IPS DF 6.9 (cell line): ENCODE results near the gene SLFN12.
"Not testable (repeated sequence)": the region's sequence is repeated elsewhere in the genome, so short reads cannot be mapped to it uniquely, and the experiment has no call there.

Experiments used
- DNase-seq: peaks from one replicate; pipeline ENCODE4 v3.0.0-alpha.2; 2013; ENCODE audit warnings: low read depth, low spot score
- H3K27ac ChIP-seq: one replicate; pipeline ENCODE4 v1.5.1; 2013; ENCODE audit warnings: low read length, control low read depth
- H3K27me3 ChIP-seq: 2 replicates; pipeline ENCODE4 v1.6.1; 2013; ENCODE audit warnings: mild to moderate bottlenecking, low read length; ENCODE audit not compliant: control insufficient read depth, insufficient read depth
- H3K36me3 ChIP-seq: 2 replicates; pipeline ENCODE4 v1.6.1; 2013; ENCODE audit warnings: low read length; ENCODE audit not compliant: control insufficient read depth, insufficient read depth
- H3K4me1 ChIP-seq: 2 replicates; pipeline ENCODE4 v1.6.1; 2013; ENCODE audit warnings: low read length; ENCODE audit not compliant: control insufficient read depth, insufficient read depth
- H3K4me3 ChIP-seq: 2 replicates; pipeline ENCODE4 v1.5.1; 2013; ENCODE audit warnings: mild to moderate bottlenecking, low read length
- H3K9me3 ChIP-seq: 2 replicates; pipeline ENCODE4 v1.6.1; 2013; ENCODE audit warnings: low read length, inconsistent platforms; ENCODE audit not compliant: control insufficient read depth, insufficient read depth
- WGBS: extraction: QIAGEN DNeasy Blood & Tissue Kit; methylation state at CpG from one replicate; pipeline ENCODE4 v1.1.7; 2013; ENCODE audit warnings: mixed read lengths, missing lambda C conversion rate; ENCODE audit not compliant: insufficient read length, insufficient coverage; 5-methylcytosine and 5-hydroxymethylcytosine counted together

SLFN12 gene

DNA sequence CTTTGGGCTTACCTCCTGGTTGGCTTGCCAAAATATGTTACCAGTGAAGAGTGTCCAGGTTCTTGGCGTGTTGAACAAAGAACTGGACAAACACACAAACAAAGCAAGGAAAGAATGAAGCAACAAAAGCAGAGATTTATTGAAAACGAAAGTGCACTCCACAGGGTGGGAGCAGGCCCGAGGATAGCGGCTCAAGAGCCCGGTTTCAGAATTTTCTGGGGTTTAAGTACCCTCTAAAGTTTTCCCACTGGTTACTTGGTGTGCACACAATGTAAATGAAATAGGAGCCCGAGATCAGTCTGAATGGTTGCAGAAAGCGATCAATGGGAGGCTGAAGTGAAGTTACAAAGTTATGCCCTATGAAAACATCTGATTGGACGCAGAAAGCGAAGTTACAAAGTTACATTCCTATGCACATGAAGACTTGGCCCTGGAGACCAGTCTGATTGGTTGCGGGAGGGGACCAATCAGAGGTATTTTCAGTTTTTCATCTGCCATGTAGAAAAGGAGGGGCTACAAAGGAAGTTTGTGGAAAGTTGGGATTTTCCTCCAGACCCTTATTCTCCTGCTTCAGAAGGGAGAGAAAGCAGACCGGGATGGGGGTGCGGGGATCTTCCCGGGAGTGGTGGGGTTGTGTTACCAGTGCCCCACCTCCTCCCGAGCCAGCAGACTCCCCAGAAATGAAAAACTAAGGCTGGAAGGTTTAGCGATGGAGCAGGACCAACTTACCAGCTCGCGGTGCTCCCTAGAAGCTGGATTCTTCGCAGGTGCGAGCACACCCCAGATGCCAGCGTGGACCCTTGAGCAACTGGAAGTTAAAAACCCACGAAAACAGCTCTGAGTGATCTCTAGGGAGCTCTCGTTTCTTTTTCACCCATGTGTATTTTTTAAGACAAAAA lies at the start of gene SLFN12:
SLFN12 (minus strand) TSS at position 325 of the 899 bp plus-strand sequence. CDS start 9,472 bp downstream, outside the sequence.
- Histone ChIP-seq H3K9me3 (no peaks in the 10 kb centered on the region), H3K4me1 (peaks cover 1% of the 10 kb centered on the region; the same call in 1 of the 2 replicates), H3K4me3 (peak within 1 kb of the TSS; percentile 46; the same call in 1 of the 2 replicates), H3K27ac (no peak within 1 kb of the TSS), H3K27me3 (peaks cover 6% of the 10 kb centered on the region; the same call in 1 of the 2 replicates), H3K36me3 (no peaks in the 10 kb centered on the region; the same call in 1 of the 2 replicates)
- WGBS: no CpG with 5 or more reads among the region's 22 CpGs
- DNase-seq: peak; percentile 68

DNA sequence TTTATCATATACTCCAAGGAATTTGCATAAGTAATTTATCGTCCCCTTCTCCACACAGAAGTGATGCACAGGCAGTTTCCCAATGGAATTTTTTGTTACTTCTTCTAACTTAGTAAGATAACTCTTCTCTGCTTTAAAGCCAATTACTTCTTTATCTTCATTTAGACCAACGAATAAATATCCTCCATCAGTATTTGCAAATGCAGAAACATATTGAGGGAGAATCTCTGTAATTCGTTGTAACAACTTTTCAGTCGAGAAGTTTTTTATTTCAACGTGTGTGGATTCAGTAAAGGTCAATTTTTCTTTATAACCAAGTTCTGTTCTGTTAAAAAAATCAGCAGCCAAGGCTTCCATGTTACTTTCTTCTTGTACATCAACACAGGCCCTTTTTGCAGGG lies 47.0 kb upstream of the SLFN12 start:
- no peak overlapping the region for H3K4me3 ChIP-seq
- no peak overlapping the region for H3K27ac ChIP-seq
- no CpG with 5 or more reads among the region's 5 CpGs for WGBS
- H3K27me3 ChIP-seq: peaks cover under 1% of the 10 kb centered on the region; the same call in 1 of the 2 replicates
- no peaks in the 10 kb centered on the region for H3K9me3 ChIP-seq
- DNase-seq: no peak
- no peaks in the 10 kb centered on the region for H3K36me3 ChIP-seq
- H3K4me1 ChIP-seq: no peaks in the 10 kb centered on the region

DNA sequence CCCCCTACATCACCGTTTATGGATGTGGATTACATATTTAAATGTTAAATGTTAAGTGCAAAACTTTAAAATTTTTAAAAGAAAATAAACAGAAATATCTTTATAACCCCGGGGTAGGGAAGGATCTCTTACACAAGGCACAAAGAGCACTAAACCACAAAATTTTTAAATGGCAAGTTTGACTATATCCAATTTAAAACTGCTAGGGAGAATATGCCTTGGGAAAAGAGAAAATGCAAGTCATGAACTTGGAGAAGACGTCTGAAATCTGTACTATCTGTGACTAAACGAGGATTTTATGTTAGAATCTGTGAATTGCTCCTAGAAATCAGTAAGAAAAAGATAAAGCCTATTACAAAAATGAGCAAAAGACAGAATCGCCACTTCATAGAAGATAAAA lies 44.9 kb upstream of the SLFN12 start:
- no peaks in the 10 kb centered on the region for H3K36me3 ChIP-seq
- H3K4me1 ChIP-seq: no peaks in the 10 kb centered on the region
- no peaks in the 10 kb centered on the region; the same call in 1 of the 2 replicates for H3K27me3 ChIP-seq
- no peaks in the 10 kb centered on the region for H3K9me3 ChIP-seq
- DNase-seq: no peak
- WGBS: no CpG with 5 or more reads among the region's 5 CpGs
- H3K4me3 ChIP-seq: no peak overlapping the region
- H3K27ac ChIP-seq: no peak overlapping the region

DNA sequence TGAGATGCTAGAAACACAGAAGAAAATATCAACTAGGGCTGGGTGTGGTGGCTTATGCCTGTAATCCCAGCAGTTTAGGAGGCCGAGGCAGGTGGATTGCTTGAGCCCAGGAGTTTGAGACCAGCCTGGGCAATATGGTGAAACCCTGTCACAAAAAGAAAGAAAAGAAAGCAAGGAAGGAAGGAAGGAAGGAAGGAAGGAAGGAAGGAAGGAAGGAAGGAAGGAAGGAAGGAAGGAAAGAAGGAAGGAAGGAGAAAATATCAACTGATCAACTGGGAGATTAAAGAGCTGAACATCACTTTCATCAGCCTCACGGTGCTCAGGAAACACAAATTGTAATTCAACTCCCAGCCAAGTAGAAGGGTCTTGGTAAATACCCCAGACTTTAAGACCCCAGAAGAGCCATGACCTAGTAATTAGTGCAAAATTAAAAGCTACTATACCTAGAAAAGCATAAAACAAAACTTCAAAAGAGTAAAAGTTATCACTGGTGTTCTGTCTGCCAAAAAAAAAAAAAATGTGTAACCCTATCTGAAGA lies 44.1 kb upstream of the SLFN12 start:
- WGBS: no CpG with 5 or more reads among the region's 2 CpGs
- Histone ChIP-seq H3K36me3 (no peaks in the 10 kb centered on the region), H3K27me3 (no peaks in the 10 kb centered on the region; the same call in 1 of the 2 replicates), H3K4me3 (no peak overlapping the region), H3K9me3 (no peaks in the 10 kb centered on the region), H3K27ac (no peak overlapping the region), H3K4me1 (no peaks in the 10 kb centered on the region)
- DNase-seq: no peak

DNA sequence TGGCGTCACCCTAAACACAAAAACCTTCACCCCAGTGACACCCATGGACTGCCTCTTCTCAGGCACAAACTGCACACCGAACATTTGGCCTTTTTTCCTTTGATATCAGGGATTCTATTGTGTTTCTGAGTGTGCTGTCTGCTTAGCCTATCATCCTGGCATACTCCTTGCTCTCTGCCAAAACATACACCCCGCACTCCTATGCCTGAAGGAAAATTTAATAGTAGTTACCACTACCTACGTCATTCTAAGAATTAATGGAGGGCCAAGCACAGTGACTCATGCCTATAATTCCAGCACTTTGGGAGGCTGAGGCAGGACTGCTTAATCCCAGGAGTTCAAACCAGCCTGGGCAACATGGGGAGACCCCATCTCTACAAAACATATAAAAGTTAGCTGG lies 36.2 kb upstream of the SLFN12 start:
- H3K27ac ChIP-seq: no peak overlapping the region
- no peak for DNase-seq
- WGBS: no CpG with 5 or more reads among the region's 4 CpGs
- no peaks in the 10 kb centered on the region; the same call in 1 of the 2 replicates for H3K9me3 ChIP-seq
- no peaks in the 10 kb centered on the region for H3K36me3 ChIP-seq
- H3K4me1 ChIP-seq: no peaks in the 10 kb centered on the region
- H3K27me3 ChIP-seq: no peaks in the 10 kb centered on the region
- no peak overlapping the region for H3K4me3 ChIP-seq

DNA sequence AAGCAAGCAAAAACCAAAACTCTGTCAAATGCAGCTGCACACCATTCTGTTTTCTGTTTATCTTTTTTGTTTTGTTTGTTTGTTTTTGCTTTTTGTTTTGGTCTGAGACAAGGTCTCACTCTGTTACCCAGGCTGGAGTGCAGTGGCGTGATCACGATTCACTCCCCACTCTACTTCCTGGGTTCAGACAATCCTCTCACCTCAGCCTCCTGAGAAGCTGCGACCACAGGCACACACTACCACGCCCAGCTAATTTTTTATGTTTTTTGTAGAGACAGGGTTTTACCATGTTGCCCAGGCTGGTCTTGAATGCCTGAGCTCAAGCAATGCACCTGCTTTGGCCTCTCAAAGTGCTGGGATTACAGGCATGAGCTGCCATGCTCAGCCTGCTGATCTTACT lies 35.5 kb upstream of the SLFN12 start:
- no peaks in the 10 kb centered on the region; the same call in 1 of the 2 replicates for H3K9me3 ChIP-seq
- no peaks in the 10 kb centered on the region for H3K27me3 ChIP-seq
- no CpG with 5 or more reads among the region's 4 CpGs for WGBS
- no peaks in the 10 kb centered on the region for H3K36me3 ChIP-seq
- no peak overlapping the region for H3K4me3 ChIP-seq
- H3K27ac ChIP-seq: no peak overlapping the region
- H3K4me1 ChIP-seq: no peaks in the 10 kb centered on the region
- no peak for DNase-seq

DNA sequence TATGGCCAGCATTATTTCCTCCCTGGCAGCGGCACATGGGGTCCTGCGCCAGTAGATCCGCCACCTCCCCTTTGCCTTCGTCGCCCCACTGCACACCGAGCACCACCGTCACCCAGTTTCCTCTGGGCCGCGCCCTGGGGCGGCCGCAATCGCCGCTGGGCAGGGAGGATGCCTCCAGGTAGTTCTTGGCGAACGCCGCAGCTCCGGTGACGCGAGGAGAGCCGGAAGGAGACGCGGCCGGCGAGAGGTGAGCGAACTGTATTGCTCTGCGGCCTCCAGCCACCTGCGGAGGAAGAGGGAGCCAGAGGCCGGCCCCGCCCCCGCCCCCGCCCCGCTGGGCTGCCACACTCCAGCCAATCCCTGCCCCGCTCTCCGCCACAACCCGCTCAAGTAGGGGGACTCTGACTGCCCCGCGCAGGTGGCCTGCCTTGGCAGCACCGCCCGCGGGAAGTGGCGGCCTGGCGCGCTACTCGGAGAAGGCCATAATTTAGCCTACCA lies 28.1 kb upstream of the SLFN12 start:
- DNase-seq: peak; percentile 45
- Histone ChIP-seq H3K9me3 (no peaks in the 10 kb centered on the region), H3K27me3 (peaks cover 8% of the 10 kb centered on the region; the same call in 1 of the 2 replicates), H3K27ac (no peak overlapping the region), H3K4me1 (no peaks in the 10 kb centered on the region), H3K36me3 (no peaks in the 10 kb centered on the region), H3K4me3 (peak overlapping the region; percentile 9; the same call in 1 of the 2 replicates)
- whole genome bisulfite sequencing: no CpG with 5 or more reads among the region's 44 CpGs

DNA sequence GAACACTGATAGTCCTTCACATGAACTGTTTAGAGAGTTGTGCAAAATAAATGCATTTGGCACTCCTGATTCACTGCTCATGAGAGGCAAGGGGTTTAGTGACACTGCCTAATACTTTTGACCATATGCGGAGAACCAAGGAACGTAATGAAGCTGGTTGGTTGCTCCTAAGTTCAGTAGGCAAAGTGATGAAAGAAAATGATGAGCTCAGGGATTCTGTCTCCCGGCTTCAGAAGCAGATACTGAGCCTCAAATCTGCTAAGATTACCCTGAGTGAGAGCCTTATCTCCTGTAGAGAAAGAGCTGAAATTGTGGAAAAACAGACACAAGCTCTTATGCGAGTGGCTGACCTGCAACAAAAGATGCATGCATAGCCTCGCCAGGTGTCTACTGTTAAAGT lies 21.7 kb upstream of the SLFN12 start:
- H3K4me3 ChIP-seq, H3K36me3 ChIP-seq, H3K4me1 ChIP-seq, DNase-seq, H3K27ac ChIP-seq, H3K9me3 ChIP-seq: not testable (repeated sequence)
- H3K27me3 ChIP-seq: peaks cover 12% of the 10 kb centered on the region
- no CpG with 5 or more reads among the region's 5 CpGs for WGBS

DNA sequence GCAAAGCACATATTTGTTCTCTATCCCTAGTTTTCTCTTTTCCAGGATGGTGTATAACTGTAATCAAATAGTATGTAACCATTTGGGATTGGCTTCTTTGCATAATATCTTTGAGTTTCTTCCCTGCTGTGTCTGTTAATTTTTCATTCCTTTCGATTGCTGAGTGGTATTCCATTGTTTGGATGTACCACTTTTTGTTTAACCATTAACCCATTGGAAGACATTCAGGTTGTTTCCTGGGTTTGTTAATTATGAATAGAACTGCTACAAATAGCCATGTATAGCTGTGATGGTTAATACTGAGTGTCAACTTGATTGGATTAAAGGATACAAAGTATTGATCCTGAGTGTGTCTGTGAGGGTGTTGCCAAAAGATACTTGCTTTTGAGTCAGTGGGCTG lies 20.9 kb upstream of the SLFN12 start:
- WGBS: no CpG with 5 or more reads among the region's 1 CpG
- peaks cover 12% of the 10 kb centered on the region for H3K27me3 ChIP-seq
- no peaks in the 10 kb centered on the region for H3K36me3 ChIP-seq

DNA sequence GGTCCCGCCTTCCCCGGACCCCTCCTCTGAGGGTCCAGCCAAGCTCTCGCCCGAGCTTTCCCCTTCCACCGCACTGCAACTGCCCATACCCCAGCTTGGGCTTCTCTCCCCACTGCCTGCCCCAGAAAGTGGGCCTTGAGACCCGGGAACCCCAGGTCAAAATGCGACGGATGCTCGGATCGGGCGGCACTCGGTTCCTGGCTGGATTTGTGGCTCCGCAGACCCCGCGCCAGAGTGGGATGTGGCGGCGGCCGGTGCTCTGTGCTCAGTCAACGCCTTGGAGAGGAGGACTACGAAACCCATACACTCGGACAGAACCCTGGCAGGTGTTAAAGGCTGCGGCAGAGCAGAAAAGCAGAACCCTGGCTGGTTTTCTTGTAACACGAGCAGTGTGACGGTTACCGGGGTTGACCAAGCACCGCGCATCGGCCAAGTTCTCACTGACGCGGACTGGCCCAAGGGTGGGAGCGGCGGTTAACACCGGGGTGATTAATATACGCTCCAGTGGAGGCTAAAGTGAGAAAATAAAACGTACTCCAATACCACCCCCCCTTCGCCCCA lies 17.2 kb upstream of the SLFN12 start:
- no peaks in the 10 kb centered on the region for H3K36me3 ChIP-seq
- DNase-seq: no peak
- H3K4me1 ChIP-seq: no peaks in the 10 kb centered on the region
- H3K27ac ChIP-seq: no peak overlapping the region
- no CpG with 5 or more reads among the region's 36 CpGs for WGBS
- H3K27me3 ChIP-seq: peaks cover 12% of the 10 kb centered on the region
- H3K9me3 ChIP-seq: no peaks in the 10 kb centered on the region
- H3K4me3 ChIP-seq: peak overlapping the region; percentile 40; the same call in 1 of the 2 replicates

More for the DNA sequence above, 20.9 kb upstream of the SLFN12 start:
- Histone ChIP-seq H3K4me3 (no peak overlapping the region), H3K9me3 (no peaks in the 10 kb centered on the region), H3K4me1 (no peaks in the 10 kb centered on the region), H3K27ac (no peak overlapping the region)
- DNase-seq: no peak
